GM12878 (cell line): ENCODE results near the gene KDM6B. TPM values are rescaled to one million over a fixed set of nuclear protein-coding genes. Genes with fewer than 3 reads are reported as not detected.

ENCODE experiments used
- ATF7 ChIP-seq: fragments of 450-650 bp; IDR thresholded peaks from 2 replicates; pipeline ENCODE4 v1.6.1; 2016; ENCODE audit warnings: low read depth, mild to moderate bottlenecking
- BCLAF1 ChIP-seq: fragments of 450-650 bp; IDR thresholded peaks from 2 replicates; pipeline ENCODE4 v1.6.1; 2017; ENCODE audit warnings: antibody characterized with exemption, mild to moderate bottlenecking, moderate library complexity
- CBX5 ChIP-seq: sonication (generic); IDR thresholded peaks from 2 replicates; pipeline ENCODE4 v1.6.1; 2016; ENCODE audit warnings: low read depth, moderate library complexity, mild to moderate bottlenecking, inconsistent platforms
- CHD1 ChIP-seq: IDR thresholded peaks from 2 replicates; pipeline ENCODE4 v1.6.1; 2012; ENCODE audit warnings: low read depth, low read length, improper control_type of control experiment
- CTCF ChIP-seq, 3 experiments: IDR thresholded peaks in 2 of 3; conservative IDR thresholded peaks in 1 of 3; 2 replicates each; pipeline ENCODE4 v1.5.1; 2011; ENCODE audit warnings: low read depth in 3 of 3, low read length in 3 of 3, mild to moderate bottlenecking in 3 of 3, control low read depth in 2 of 3, moderate library complexity in 2 of 3, inconsistent platforms in 1 of 3, mixed read lengths in 1 of 3; ENCODE audit not compliant: control insufficient read depth in 2 of 3, insufficient read depth in 1 of 3; ENCODE audit errors: extremely low read depth in 1 of 3
- ESRRA ChIP-seq: IDR thresholded peaks from 2 replicates; pipeline ENCODE4 v1.6.1; 2012; ENCODE audit warnings: mild to moderate bottlenecking, low read length, improper control_type of control experiment
- FOXK2 ChIP-seq: fragments of 450-650 bp; IDR thresholded peaks from 2 replicates; pipeline ENCODE4 v1.6.1; 2017; ENCODE audit warnings: mild to moderate bottlenecking, moderate library complexity
- IKZF1 ChIP-seq: fragments of 450-650 bp; conservative IDR thresholded peaks from 2 replicates; pipeline ENCODE4 v1.6.1; 2017; ENCODE audit warnings: antibody characterized with exemption, mild to moderate bottlenecking
- JUND ChIP-seq: IDR thresholded peaks from 2 replicates; pipeline ENCODE4 v1.6.1; 2012; ENCODE audit warnings: low read depth, mild to moderate bottlenecking, low read length, improper control_type of control experiment, moderate library complexity
- KLF5 ChIP-seq: fragments of 450-650 bp; IDR thresholded peaks from 2 replicates; pipeline ENCODE4 v1.6.1; 2014; ENCODE audit warnings: mild to moderate bottlenecking; ENCODE audit not compliant: partially characterized antibody
- PAX8 ChIP-seq: fragments of 450-650 bp; IDR thresholded peaks from 2 replicates; pipeline ENCODE4 v1.6.1; 2017; ENCODE audit warnings: mild to moderate bottlenecking, moderate library complexity
- SMARCA5 ChIP-seq: fragments of 450-650 bp; IDR thresholded peaks from 2 replicates; pipeline ENCODE4 v1.6.1; 2017; ENCODE audit warnings: mild to moderate bottlenecking
- SREBF1 ChIP-seq: IDR thresholded peaks from 2 replicates; pipeline ENCODE4 v1.6.1; 2012; ENCODE audit warnings: mild to moderate bottlenecking, low read length
- SRF ChIP-seq, 2 experiments: IDR thresholded peaks; 2 replicates each; pipeline ENCODE4 v1.6.1; 2011; ENCODE audit warnings: low read depth in 2 of 2, low read length in 2 of 2, mild to moderate bottlenecking in 1 of 2, moderate library complexity in 1 of 2
- SUZ12 ChIP-seq: fragments of 200-600 bp; sonication (generic); IDR thresholded peaks from one replicate; pipeline ENCODE4 v1.6.1; 2018; ENCODE audit warnings: antibody characterized with exemption, mild to moderate bottlenecking; ENCODE audit not compliant: unreplicated experiment
- polyA plus RNA-seq, 11 experiments: library from polyadenylated mRNA; depleted of rRNA in 4 of 11; unstranded in 6 of 11; stranded (reverse) in 5 of 11; fragments of >200 nt; fragmentation: Nextera tagmentation in 4 of 11; fragmentation: Illumina TruSeq in 1 of 11; extraction: Ambion mirVana in 4 of 11; extraction: Trizol in 1 of 11; gene quantifications; 1 replicate in 1 of 11; 2 replicates in 10 of 11; pipeline versions ENCODE4 v1.2.1 to v1.2.3, GENCODE V29; 2011 to 2016; ENCODE audit warnings: inconsistent platforms in 2 of 11, missing spikeins in 2 of 11, low read depth in 1 of 11
- total RNA-seq, 4 experiments: library from RNA; depleted of rRNA in 3 of 4; stranded (reverse); fragments of >200 nt in 3 of 4; fragmentation: Illumina TruSeq in 1 of 4; extraction: Trizol in 1 of 4; gene quantifications; 2 replicates each; pipeline versions ENCODE4 v1.2.1 to v1.2.3, GENCODE V29; 2013 to 2021

Gene KDM6B
- total and polyA plus RNA-seq, 10 of the 15 experiments (the other 5 are each of a cell fraction or from before 2014, with no cell fraction given), result 0.05 to 33.5 (median 2.3) TPM

GRCh38 chr17:7839876-7840261 lies 5.9 kb downstream of the KDM6B start (continued):
- peak; percentile 77 for TF ChIP-seq BCLAF1
- TF ChIP-seq FOXK2, result peak; percentile 93
- no peak for TF ChIP-seq SRF (IDR thresholded peaks at IDR 0.05; ENCODE audit: low read depth in 2 of 2, low read length in 2 of 2)
- peak; percentile 95 for TF ChIP-seq CHD1
- TF ChIP-seq CTCF (IDR thresholded peaks at IDR 0.05 in 2 of 3, conservative IDR thresholded peaks at IDR 0.05 in 1 of 3; ENCODE audit: control insufficient read depth in 2 of 3, extremely low read depth in 1 of 3, insufficient read depth in 1 of 3, low read depth in 3 of 3, low read length in 3 of 3), result no peak
- no peak for TF ChIP-seq ESRRA
- no peak for TF ChIP-seq CBX5
- peak; percentile 90 for TF ChIP-seq SREBF1
- TF ChIP-seq JUND, result peak; percentile 92
- no peak for TF ChIP-seq SMARCA5
- no peak for TF ChIP-seq PAX8
- peak; percentile 95 for TF ChIP-seq KLF5
- no peak for TF ChIP-seq SUZ12
- peak; percentile 95 for TF ChIP-seq ATF7
- no peak for TF ChIP-seq IKZF1
